Glutamatergic neuron (in vitro differentiated cells): Measurements from ENCODE around the gene DOCK6. TPM values are rescaled to one million over a fixed set of nuclear protein-coding genes. Genes with fewer than 3 reads are reported as not detected.
A peak's percentile ranks its signal among the peaks of the same experiment; 100 is the strongest.

Experiments used
- DNase-seq: peaks from one replicate; pipeline ENCODE4 v3.0.0; 2022
- H3K27ac Mint-ChIP-seq: one replicate; pipeline ENCODE4 v1.8.0; 2020; ENCODE audit warnings: mild to moderate bottlenecking, mixed read lengths, inconsistent platforms; ENCODE audit not compliant: unreplicated experiment
- H3K27me3 Mint-ChIP-seq: one replicate; pipeline ENCODE4 v1.8.0; 2020; ENCODE audit warnings: mild to moderate bottlenecking, moderate library complexity, mixed read lengths, inconsistent platforms; ENCODE audit not compliant: unreplicated experiment
- H3K36me3 Mint-ChIP-seq: one replicate; pipeline ENCODE4 v1.8.0; 2020; ENCODE audit warnings: mild to moderate bottlenecking, mixed read lengths, inconsistent platforms; ENCODE audit not compliant: unreplicated experiment
- H3K4me1 Mint-ChIP-seq: one replicate; pipeline ENCODE4 v1.8.0; 2020; ENCODE audit warnings: mild to moderate bottlenecking, low read depth, mixed read lengths, inconsistent platforms; ENCODE audit not compliant: unreplicated experiment
- H3K4me3 Mint-ChIP-seq: one replicate; pipeline ENCODE4 v1.8.0; 2020; ENCODE audit warnings: mild to moderate bottlenecking, mixed read lengths, inconsistent platforms; ENCODE audit not compliant: unreplicated experiment
- H3K9me3 Mint-ChIP-seq: one replicate; pipeline ENCODE4 v1.8.0; 2020; ENCODE audit warnings: mild to moderate bottlenecking, moderate library complexity, mixed read lengths, inconsistent platforms; ENCODE audit not compliant: unreplicated experiment
- CTCF ChIP-seq: fragments of 200-600 bp; sonication (generic); IDR thresholded peaks from one replicate; pipeline ENCODE4 v1.5.0; 2021; ENCODE audit not compliant: partially characterized antibody, unreplicated experiment
- total RNA-seq: library from RNA; stranded (reverse); fragmentation: NEBNext Ultra II Directional; extraction: Animal tissue kit (Norgen Biotek cat#: 25700); gene quantifications from one replicate; pipeline ENCODE4 v1.2.1, GENCODE V29; 2021; ENCODE audit not compliant: unreplicated experiment

DOCK6 gene
- total RNA-seq, 1 donor from 2014 or later, result 260 TPM

- Mint-ChIP-seq H3K27me3 (peaks cover 18% of the 10 kb centered on the region), H3K36me3 (no peaks in the 10 kb centered on the region), H3K4me1 (peaks cover 8% of the 10 kb centered on the region), H3K9me3 (peaks cover 14% of the 10 kb centered on the region), H3K4me3 (no peak overlapping the region), H3K27ac (no peak overlapping the region)
- no peak for TF ChIP-seq CTCF
- no peak for DNase-seq
These were observed 3.5 kb upstream of the DOCK6 start for GRCh38 chr19:11265785-11266236.

- Mint-ChIP-seq H3K9me3 (peaks cover 15% of the 10 kb centered on the region), H3K36me3 (no peaks in the 10 kb centered on the region), H3K4me1 (peaks cover 8% of the 10 kb centered on the region), H3K27me3 (peaks cover 18% of the 10 kb centered on the region), H3K4me3 (no peak overlapping the region), H3K27ac (peak overlapping the region; percentile 72)
- no peak for DNase-seq
- TF ChIP-seq CTCF, result no peak
These were observed 3.0 kb upstream of the DOCK6 start for GRCh38 chr19:11265177-11265784.

- no peak for DNase-seq
- H3K4me1 Mint-ChIP-seq, result peaks cover 8% of the 10 kb centered on the region
- H3K36me3 Mint-ChIP-seq, result no peaks in the 10 kb centered on the region
- no peak overlapping the region for H3K27ac Mint-ChIP-seq
- peaks cover 15% of the 10 kb centered on the region for H3K9me3 Mint-ChIP-seq
- TF ChIP-seq CTCF, result no peak
- H3K27me3 Mint-ChIP-seq, result peaks cover 18% of the 10 kb centered on the region
- H3K4me3 Mint-ChIP-seq, result no peak overlapping the region
These were observed 2.3 kb upstream of the DOCK6 start for GRCh38 chr19:11264452-11265176.

GRCh38 chr19:11263726-11264125 lies 1.4 kb upstream of the DOCK6 start:
- Mint-ChIP-seq H3K4me3 (peak overlapping the region; percentile 57), H3K27ac (peak overlapping the region; percentile 48), H3K36me3 (no peaks in the 10 kb centered on the region), H3K27me3 (peaks cover 17% of the 10 kb centered on the region), H3K9me3 (peaks cover 11% of the 10 kb centered on the region), H3K4me1 (peaks cover 4% of the 10 kb centered on the region)
- no peak for TF ChIP-seq CTCF
- DNase-seq, result no peak

GRCh38 chr19:11261431-11261970 lies 823 bp downstream of the DOCK6 start:
- H3K4me1 Mint-ChIP-seq, result peaks cover 2% of the 10 kb centered on the region
- no peaks in the 10 kb centered on the region for H3K36me3 Mint-ChIP-seq
- peak overlapping the region; percentile 82 for H3K4me3 Mint-ChIP-seq
- peak; percentile 83 for DNase-seq
- peak overlapping the region; percentile 94 for H3K27ac Mint-ChIP-seq
- peaks cover 11% of the 10 kb centered on the region for H3K9me3 Mint-ChIP-seq
- peaks cover 10% of the 10 kb centered on the region for H3K27me3 Mint-ChIP-seq
- TF ChIP-seq CTCF, result no peak
